Hepatocyte (in vitro differentiated cells): ENCODE results near the gene KLK10. TPM values are rescaled to one million over a fixed set of nuclear protein-coding genes. Genes with fewer than 3 reads are reported as not detected.

Experiments
- DNase-seq: peaks from one replicate; pipeline ENCODE4 v3.0.0-alpha.2; 2016; ENCODE audit warnings: low spot score
- H2AFZ ChIP-seq: fragments of 200-600 bp; sonication (generic); 2 replicates; pipeline ENCODE4 v1.6.0; 2016; ENCODE audit warnings: antibody characterized with exemption, mild to moderate bottlenecking
- H3K27ac ChIP-seq: fragments of 200-600 bp; sonication (generic); 2 replicates; pipeline ENCODE4 v1.5.1; 2016; ENCODE audit warnings: mild to moderate bottlenecking
- H3K27me3 ChIP-seq: fragments of 200-600 bp; sonication (generic); 2 replicates; pipeline ENCODE4 v1.6.1; 2016
- H3K36me3 ChIP-seq: fragments of 200-600 bp; sonication (generic); replicated peaks from 2 replicates; pipeline ENCODE4 v1.5.1; 2016; ENCODE audit warnings: low read depth; ENCODE audit not compliant: insufficient read depth
- H3K4me1 ChIP-seq: fragments of 200-600 bp; sonication (generic); 2 replicates; pipeline ENCODE4 v1.5.1; 2016; ENCODE audit warnings: mild to moderate bottlenecking, moderate library complexity; ENCODE audit not compliant: insufficient read depth
- H3K4me2 ChIP-seq: fragments of 200-600 bp; sonication (generic); 2 replicates; pipeline ENCODE4 v1.6.0; 2016
- H3K4me3 ChIP-seq: fragments of 200-600 bp; sonication (generic); 2 replicates; pipeline ENCODE4 v1.5.1; 2016; ENCODE audit warnings: mild to moderate bottlenecking
- H3K79me2 ChIP-seq: fragments of 200-600 bp; sonication (generic); 2 replicates; pipeline ENCODE4 v1.6.0; 2017; ENCODE audit warnings: mild to moderate bottlenecking
- H3K9me2 ChIP-seq: fragments of 200-600 bp; sonication (generic); replicated peaks from 2 replicates; pipeline ENCODE4 v1.6.0; 2017; ENCODE audit warnings: mild to moderate bottlenecking; ENCODE audit not compliant: insufficient read depth
- H3K9me3 ChIP-seq: fragments of 200-600 bp; sonication (generic); 2 replicates; pipeline ENCODE4 v1.5.1; 2016; ENCODE audit warnings: low read depth, mild to moderate bottlenecking
- H4K20me1 ChIP-seq: fragments of 200-600 bp; sonication (generic); 2 replicates; pipeline ENCODE4 v1.6.0; 2016; ENCODE audit warnings: mild to moderate bottlenecking; ENCODE audit not compliant: insufficient read depth, poor library complexity, severe bottlenecking
- EZH2 ChIP-seq: fragments of 200-600 bp; sonication (generic); IDR thresholded peaks from 2 replicates; pipeline ENCODE4 v1.6.1; 2016; ENCODE audit warnings: antibody characterized with exemption, mild to moderate bottlenecking, borderline replicate concordance
- EZH2phosphoT487 ChIP-seq: fragments of 200-600 bp; sonication (generic); IDR thresholded peaks from one replicate; pipeline ENCODE4 v1.6.1; 2018; ENCODE audit warnings: antibody characterized with exemption, mild to moderate bottlenecking, low read depth, moderate library complexity; ENCODE audit not compliant: unreplicated experiment, severe bottlenecking
- WGBS: methylation state at CpG from one replicate; pipeline ENCODE4 v1.1.6; 2016; ENCODE audit warnings: low lambda C conversion rate; ENCODE audit errors: missing lambda C conversion rate; 5-methylcytosine and 5-hydroxymethylcytosine counted together
- polyA plus RNA-seq: library from polyadenylated mRNA; unstranded; fragments of >200 nt; fragmentation: Nextera tagmentation; extraction: Ambion mirVana; gene quantifications from 2 replicates; pipeline ENCODE4 v1.2.1, GENCODE V29; 2016
- total RNA-seq: library from RNA; depleted of rRNA; stranded (reverse); fragments of >200 nt; gene quantifications from 2 replicates; pipeline ENCODE4 v1.2.3, GENCODE V29; 2014
- TF ChIP-seq, protein P1 (sequence below): fragments of 200-600 bp; sonication (generic); IDR thresholded peaks from 2 replicates; pipeline ENCODE4 v1.5.1; 2016; ENCODE audit warnings: antibody characterized with exemption, mild to moderate bottlenecking; ENCODE audit not compliant: poor library complexity

The KLK10 gene
- total and polyA plus RNA-seq, 2 experiments from 2014 or later, result 0.10 to 1.3 TPM

DNA sequence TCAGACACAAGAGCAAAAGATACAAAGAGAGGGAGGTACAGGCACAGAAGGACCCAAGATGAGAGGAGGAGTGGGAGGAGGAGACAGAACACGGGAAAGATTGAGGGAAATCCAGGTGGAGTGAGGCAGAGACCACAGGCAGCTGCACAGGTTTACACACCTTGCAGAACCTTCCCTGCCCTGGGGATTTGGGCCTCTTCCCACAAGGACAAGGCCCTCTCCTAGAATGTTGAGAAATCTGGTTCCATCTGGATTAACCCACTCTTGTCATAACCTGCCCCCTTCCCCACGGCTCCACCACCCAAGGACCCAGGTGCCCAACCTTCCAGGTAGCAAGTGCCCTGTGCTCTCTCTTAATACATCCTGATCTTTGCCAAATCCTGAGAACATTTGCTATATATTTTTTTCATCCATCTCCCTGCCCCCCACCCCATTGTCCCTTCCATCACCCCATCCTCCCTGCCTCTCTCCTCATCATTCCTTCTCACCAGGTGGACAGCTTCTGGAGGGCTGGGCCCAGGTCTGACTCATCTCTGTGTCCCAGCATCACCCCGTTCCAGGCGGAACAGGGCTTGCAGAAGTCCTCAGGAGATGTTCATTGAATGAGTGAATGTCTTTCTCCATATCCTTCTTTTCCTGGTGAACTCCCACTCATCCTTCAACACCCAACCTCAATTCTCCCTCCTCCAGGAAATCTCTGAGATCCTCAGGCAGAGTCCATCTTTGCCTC is 9.3 kb downstream of the KLK10 start:
- Histone ChIP-seq H3K9me3 (no peaks in the 10 kb centered on the region), H3K27ac (no peak overlapping the region), H3K9me2 (no peaks in the 10 kb centered on the region), H4K20me1 (no peaks in the 10 kb centered on the region), H3K4me2 (no peak overlapping the region), H3K36me3 (no peaks in the 10 kb centered on the region), H2AFZ (no peak overlapping the region), H3K79me2 (no peaks in the 10 kb centered on the region), H3K4me3 (no peak overlapping the region), H3K27me3 (peaks cover 29% of the 10 kb centered on the region), H3K4me1 (no peaks in the 10 kb centered on the region)
- TF ChIP-seq, protein P1, sequence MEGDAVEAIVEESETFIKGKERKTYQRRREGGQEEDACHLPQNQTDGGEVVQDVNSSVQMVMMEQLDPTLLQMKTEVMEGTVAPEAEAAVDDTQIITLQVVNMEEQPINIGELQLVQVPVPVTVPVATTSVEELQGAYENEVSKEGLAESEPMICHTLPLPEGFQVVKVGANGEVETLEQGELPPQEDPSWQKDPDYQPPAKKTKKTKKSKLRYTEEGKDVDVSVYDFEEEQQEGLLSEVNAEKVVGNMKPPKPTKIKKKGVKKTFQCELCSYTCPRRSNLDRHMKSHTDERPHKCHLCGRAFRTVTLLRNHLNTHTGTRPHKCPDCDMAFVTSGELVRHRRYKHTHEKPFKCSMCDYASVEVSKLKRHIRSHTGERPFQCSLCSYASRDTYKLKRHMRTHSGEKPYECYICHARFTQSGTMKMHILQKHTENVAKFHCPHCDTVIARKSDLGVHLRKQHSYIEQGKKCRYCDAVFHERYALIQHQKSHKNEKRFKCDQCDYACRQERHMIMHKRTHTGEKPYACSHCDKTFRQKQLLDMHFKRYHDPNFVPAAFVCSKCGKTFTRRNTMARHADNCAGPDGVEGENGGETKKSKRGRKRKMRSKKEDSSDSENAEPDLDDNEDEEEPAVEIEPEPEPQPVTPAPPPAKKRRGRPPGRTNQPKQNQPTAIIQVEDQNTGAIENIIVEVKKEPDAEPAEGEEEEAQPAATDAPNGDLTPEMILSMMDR, result no peak
- TF ChIP-seq EZH2 (no peak), EZH2phosphoT487 (no peak)
- DNase-seq, result no peak
- 73% methylated on average over 4 of the region's 4 CpGs for WGBS

DNA sequence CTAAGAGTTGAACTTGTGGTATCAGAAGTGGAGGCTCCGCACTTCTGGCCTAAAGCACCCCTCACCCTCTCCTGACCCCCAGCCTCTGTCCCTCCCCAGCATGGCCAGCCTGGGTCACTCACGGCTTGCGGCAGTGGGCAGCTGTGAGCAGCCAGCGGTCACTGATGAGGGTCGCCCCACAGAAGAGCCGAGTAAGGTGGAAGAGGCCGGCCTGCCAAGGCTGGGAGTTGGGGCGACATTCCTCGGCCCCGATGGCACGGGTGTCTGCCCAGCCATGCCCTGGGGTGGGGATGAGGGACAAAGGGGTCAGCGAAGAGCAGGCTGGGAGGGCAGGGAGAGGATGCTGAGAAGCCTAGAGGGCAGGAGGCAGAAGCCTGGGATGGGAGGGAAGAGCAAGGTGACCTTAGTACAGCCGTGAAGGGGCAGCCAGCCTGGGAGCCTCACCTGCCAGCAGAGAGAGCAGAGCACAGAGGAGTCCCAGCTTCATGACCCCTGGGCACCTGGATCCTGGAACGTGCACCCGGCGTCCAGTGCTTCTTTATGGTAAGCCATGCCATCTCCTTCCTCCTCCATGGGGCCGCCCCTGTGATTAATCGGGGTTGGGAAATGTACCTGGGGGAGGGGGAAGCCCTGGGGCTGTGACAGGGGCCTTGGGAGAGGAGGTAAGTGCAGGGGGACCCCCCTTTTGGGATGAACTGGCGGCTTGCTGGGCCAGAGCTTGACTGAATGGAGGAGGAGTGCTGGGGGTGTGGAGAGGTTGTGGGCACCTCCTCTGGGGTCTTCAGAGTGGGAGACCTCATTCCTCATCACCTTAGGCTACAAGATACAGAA is 10.2 kb downstream of the KLK10 start:
- Histone ChIP-seq H2AFZ (no peak overlapping the region), H3K4me3 (no peak overlapping the region), H3K79me2 (no peaks in the 10 kb centered on the region), H3K27me3 (peaks cover 26% of the 10 kb centered on the region), H4K20me1 (no peaks in the 10 kb centered on the region), H3K27ac (no peak overlapping the region), H3K9me2 (no peaks in the 10 kb centered on the region), H3K9me3 (no peaks in the 10 kb centered on the region), H3K4me2 (no peak overlapping the region), H3K4me1 (no peaks in the 10 kb centered on the region), H3K36me3 (no peaks in the 10 kb centered on the region)
- no peak for TF ChIP-seq EZH2phosphoT487
- TF ChIP-seq EZH2, result no peak
- DNase-seq, result no peak
- WGBS, result 85% methylated on average over 16 of the region's 19 CpGs

DNA sequence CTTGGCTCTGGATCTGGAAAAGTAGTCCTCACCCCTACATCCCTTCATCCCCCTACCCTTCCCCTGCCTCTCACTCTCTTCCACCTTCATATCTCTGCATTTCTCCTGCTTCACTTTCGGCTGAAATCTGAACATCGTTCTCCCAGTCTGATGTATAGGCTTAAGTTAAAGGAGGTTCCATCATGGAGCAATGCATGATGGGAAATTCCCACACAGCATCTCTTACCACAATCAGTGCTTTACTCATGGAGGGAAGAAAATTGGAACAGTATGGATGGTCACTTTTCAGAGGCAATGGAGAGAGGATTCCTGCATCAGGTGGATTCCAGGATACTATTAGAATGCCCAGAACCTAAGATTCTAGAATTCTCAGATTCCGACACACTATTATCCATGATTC is 12.0 kb downstream of the KLK10 start:
- Histone ChIP-seq H3K79me2 (no peaks in the 10 kb centered on the region), H3K27ac (no peak overlapping the region), H4K20me1 (no peaks in the 10 kb centered on the region), H2AFZ (no peak overlapping the region), H3K36me3 (no peaks in the 10 kb centered on the region), H3K4me2 (no peak overlapping the region), H3K4me1 (no peaks in the 10 kb centered on the region), H3K4me3 (no peak overlapping the region), H3K9me3 (no peaks in the 10 kb centered on the region), H3K9me2 (no peaks in the 10 kb centered on the region), H3K27me3 (peaks cover 18% of the 10 kb centered on the region)
- no peak for DNase-seq
- TF ChIP-seq, protein P1, result no peak
- TF ChIP-seq EZH2phosphoT487, result no peak
- TF ChIP-seq EZH2, result no peak
- WGBS, result 92% methylated on average over 3 of the region's 3 CpGs

DNA sequence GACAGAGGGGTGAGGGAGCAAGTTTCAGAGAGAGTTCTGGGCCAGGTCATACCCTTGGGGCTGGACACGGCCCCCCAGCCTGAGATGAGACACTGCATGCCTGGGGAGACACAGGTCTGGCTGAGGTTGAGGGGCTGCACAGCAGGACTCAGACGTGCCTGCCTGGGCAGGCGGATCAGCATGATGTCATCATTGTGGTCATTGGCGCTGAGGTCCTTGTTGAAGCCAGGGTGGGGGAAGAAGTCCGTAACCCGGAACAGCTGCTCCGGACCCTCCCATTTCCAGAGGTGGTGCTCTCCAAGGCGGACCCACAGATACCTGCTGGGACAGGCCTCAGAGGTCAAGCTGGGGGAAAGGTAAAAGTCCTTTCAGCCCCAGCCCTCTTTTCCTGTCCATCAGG is 13.1 kb downstream of the KLK10 start:
- Histone ChIP-seq H3K4me3 (no peak overlapping the region), H3K79me2 (no peaks in the 10 kb centered on the region), H3K9me3 (no peaks in the 10 kb centered on the region), H3K4me2 (no peak overlapping the region), H3K27ac (no peak overlapping the region), H3K36me3 (no peaks in the 10 kb centered on the region), H3K27me3 (peaks cover 15% of the 10 kb centered on the region), H4K20me1 (no peaks in the 10 kb centered on the region), H3K9me2 (no peaks in the 10 kb centered on the region), H3K4me1 (no peaks in the 10 kb centered on the region), H2AFZ (no peak overlapping the region)
- no peak for DNase-seq
- WGBS, result 51% methylated on average over 8 of the region's 8 CpGs
- TF ChIP-seq EZH2 (no peak), EZH2phosphoT487 (no peak)
- TF ChIP-seq, protein P1, result no peak
